ENCODE data around the gene SLC3A2. TPM values are rescaled to one million over a fixed set of nuclear protein-coding genes. Genes with fewer than 3 reads are reported as not detected.

The SLC3A2 gene
- total RNA-seq, 1 donor from 2014 or later, result 441 TPM

DNA sequence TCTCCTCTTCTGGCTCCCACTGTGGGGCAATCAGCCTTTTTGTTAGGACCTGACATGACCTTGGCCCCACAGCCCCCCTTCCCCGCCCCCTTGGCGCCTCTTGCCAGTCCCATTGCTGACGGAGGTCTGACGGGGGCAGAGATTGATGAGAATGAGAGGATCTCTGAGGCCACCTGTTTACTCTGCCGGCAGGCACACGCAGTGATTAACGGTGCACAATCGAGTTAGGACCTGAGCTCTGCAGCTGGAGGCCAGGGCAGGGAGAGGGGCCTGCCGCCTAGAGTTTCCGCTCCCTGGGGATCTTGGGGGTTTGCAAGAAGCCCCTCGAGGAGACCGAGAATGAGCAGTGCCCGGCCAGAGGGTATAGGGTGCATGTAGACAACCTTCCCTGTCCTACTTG is 47.3 kb downstream of the SLC3A2 start:
- no peak for DNase-seq (ENCODE audit: low read depth)
- TF ChIP-seq, protein P1, sequence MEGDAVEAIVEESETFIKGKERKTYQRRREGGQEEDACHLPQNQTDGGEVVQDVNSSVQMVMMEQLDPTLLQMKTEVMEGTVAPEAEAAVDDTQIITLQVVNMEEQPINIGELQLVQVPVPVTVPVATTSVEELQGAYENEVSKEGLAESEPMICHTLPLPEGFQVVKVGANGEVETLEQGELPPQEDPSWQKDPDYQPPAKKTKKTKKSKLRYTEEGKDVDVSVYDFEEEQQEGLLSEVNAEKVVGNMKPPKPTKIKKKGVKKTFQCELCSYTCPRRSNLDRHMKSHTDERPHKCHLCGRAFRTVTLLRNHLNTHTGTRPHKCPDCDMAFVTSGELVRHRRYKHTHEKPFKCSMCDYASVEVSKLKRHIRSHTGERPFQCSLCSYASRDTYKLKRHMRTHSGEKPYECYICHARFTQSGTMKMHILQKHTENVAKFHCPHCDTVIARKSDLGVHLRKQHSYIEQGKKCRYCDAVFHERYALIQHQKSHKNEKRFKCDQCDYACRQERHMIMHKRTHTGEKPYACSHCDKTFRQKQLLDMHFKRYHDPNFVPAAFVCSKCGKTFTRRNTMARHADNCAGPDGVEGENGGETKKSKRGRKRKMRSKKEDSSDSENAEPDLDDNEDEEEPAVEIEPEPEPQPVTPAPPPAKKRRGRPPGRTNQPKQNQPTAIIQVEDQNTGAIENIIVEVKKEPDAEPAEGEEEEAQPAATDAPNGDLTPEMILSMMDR (IDR thresholded peaks at IDR 0.05; ENCODE audit: insufficient read depth, low read length, poor library complexity, severe bottlenecking), result no peak
- peaks cover 57% of the 10 kb centered on the region for H3K27me3 ChIP-seq (ENCODE audit: control insufficient read depth, insufficient read depth, low read length)
- H3K4me3 ChIP-seq (ENCODE audit: low read depth, low read length), result no peak overlapping the region
- no peaks in the 10 kb centered on the region for H3K36me3 ChIP-seq (ENCODE audit: control insufficient read depth, insufficient read depth, low read length)

DNA sequence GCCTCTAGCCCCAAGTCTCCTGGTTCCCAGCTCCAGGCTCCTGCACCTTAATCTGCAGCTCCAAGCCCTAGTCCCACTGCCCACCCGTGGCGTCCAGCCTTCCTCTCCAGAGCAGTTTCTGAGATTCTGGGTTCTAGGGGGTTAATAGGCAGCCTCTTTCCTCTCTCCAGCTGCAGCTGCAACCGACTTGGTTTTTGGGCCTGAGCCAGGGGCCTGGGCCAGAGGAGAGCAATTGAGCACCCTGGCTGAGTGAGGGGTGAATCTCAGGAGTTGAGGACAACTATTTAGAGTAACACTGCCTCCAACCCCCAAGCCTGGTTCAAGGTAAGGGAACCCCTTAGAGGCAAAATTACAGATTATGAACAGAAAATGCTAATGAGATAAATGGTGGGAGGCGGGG is 49.5 kb downstream of the SLC3A2 start:
- H3K36me3 ChIP-seq (ENCODE audit: control insufficient read depth, insufficient read depth, low read length), result no peaks in the 10 kb centered on the region
- H3K4me3 ChIP-seq (ENCODE audit: low read depth, low read length), result no peak overlapping the region
- no peak for DNase-seq (ENCODE audit: low read depth)
- TF ChIP-seq, protein P1 (IDR thresholded peaks at IDR 0.05; ENCODE audit: insufficient read depth, low read length, poor library complexity, severe bottlenecking), result no peak
- peaks cover 38% of the 10 kb centered on the region for H3K27me3 ChIP-seq (ENCODE audit: control insufficient read depth, insufficient read depth, low read length)

DNA sequence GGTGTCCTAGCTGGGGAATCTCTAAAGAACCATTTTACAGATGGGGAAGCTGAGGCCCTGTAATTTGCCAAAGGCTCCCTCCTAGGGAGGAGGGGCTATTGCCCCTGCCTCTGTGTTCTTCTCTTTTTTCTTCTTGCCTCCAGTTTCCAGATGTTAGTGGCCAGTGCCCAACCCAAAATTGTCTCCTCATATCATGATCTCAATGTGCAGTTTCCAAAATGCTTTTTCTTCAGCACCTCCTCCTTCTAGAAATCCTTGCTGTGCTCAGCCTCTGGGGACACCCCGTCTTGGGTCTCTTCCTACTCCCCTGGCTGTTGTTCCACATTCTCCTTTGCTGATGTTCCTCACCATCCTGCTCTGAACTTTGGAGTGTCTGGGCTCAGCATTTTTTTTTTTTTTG is 50.0 kb downstream of the SLC3A2 start:
- no peak for DNase-seq (ENCODE audit: low read depth)
- Histone ChIP-seq H3K4me3 (ENCODE audit: low read depth, low read length) (no peak overlapping the region), H3K27me3 (ENCODE audit: control insufficient read depth, insufficient read depth, low read length) (peaks cover 32% of the 10 kb centered on the region), H3K36me3 (ENCODE audit: control insufficient read depth, insufficient read depth, low read length) (no peaks in the 10 kb centered on the region)
- TF ChIP-seq, protein P1 (IDR thresholded peaks at IDR 0.05; ENCODE audit: insufficient read depth, low read length, poor library complexity, severe bottlenecking), result no peak

DNA sequence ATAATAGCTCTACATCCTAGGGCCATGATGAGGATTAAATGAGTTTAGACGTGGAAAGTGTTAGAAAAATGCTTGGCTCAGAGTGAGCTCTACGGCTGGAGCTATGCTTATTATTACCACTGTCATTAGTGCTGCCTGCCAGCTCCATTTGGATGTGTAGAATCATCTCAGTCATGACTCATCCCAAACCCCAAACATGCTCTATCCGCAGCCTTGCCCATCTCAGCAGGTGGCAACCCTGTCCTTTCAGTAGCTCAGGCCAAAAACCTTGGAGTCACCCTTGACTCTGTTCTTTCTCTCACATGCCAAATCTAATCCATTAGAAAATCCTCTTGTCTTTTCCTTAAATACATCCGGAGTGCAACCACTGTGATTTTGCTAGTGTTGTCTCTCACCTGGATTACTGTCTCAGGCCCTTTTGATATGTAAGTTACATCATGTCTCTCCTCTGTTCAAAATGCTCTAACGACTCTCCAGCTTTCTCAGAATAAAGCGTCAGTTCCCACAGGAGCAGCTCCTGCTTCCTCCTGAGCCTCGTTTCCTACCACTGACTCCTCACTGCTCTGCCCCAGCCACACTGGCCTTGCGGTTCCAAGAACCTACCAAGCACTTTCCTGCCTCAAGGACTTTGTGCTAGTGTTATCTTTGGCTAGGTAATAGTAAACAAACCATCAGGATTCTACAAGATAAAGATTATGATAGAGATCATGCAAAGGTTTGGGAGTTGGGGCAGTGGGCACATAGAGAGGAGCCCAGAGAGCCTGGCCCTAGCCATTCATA is 51.0 kb downstream of the SLC3A2 start:
- TF ChIP-seq, protein P1 (IDR thresholded peaks at IDR 0.05; ENCODE audit: insufficient read depth, low read length, poor library complexity, severe bottlenecking), result no peak
- H3K27me3 ChIP-seq (ENCODE audit: control insufficient read depth, insufficient read depth, low read length), result peaks cover 22% of the 10 kb centered on the region
- no peaks in the 10 kb centered on the region for H3K36me3 ChIP-seq (ENCODE audit: control insufficient read depth, insufficient read depth, low read length)
- DNase-seq (ENCODE audit: low read depth), result no peak
- no peak overlapping the region for H3K4me3 ChIP-seq (ENCODE audit: low read depth, low read length)

DNA sequence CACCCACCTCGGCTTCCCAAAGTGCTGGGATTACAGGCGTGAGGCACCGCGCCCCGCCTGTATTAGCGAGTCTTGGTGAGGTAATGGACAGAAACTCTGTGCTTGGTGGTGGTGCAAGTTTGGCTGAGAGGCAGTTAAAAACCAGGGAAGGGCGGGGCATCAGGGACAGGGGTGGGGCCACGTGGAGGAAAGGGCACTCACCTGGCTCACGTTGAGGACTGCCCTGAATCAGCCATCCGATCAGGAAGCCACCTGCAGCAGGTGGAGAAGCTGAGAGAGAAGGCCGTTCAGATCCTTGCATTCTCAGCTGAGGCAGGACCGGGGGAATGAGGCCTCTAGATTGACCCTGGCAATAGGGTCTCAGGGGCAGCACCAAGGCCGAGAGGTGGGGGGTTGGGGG is 52.6 kb downstream of the SLC3A2 start:
- Histone ChIP-seq H3K4me3 (ENCODE audit: low read depth, low read length) (no peak overlapping the region), H3K36me3 (ENCODE audit: control insufficient read depth, insufficient read depth, low read length) (no peaks in the 10 kb centered on the region), H3K27me3 (ENCODE audit: control insufficient read depth, insufficient read depth, low read length) (peaks cover 9% of the 10 kb centered on the region)
- TF ChIP-seq, protein P1 (IDR thresholded peaks at IDR 0.05; ENCODE audit: insufficient read depth, low read length, poor library complexity, severe bottlenecking), result no peak
- DNase-seq (ENCODE audit: low read depth), result no peak
